CD4-positive, CD25-positive, alpha-beta regulatory T cell (primary cell): ENCODE measurements around the gene POM121L2. TPM values are rescaled to one million over a fixed set of nuclear protein-coding genes. Genes with fewer than 3 reads are reported as not detected.
"Not testable (repeated sequence)": the region's sequence is repeated elsewhere in the genome, so short reads cannot be mapped to it uniquely, and the experiment has no call there.

ENCODE experiments used
- ATAC-seq, 2 donors: fragments of 150-1000 bp; cut with Tn5 transposase; one replicate each; pipeline ENCODE4 v1.10.0; 2021; ENCODE audit warnings: low read depth in 2 of 2, moderate number of reproducible peaks in 2 of 2, moderate library complexity in 1 of 2
- DNase-seq, 3 donors: peaks; one replicate each; pipeline versions ENCODE4 v3.0.0 to v3.0.0-alpha.2; 2012 to 2022; ENCODE audit warnings: mixed read lengths in 1 of 3
- H3K27ac ChIP-seq: one replicate; pipeline ENCODE4 v1.7.0; 2013; ENCODE audit warnings: mild to moderate bottlenecking, low read length; ENCODE audit not compliant: insufficient read depth, poor library complexity, severe bottlenecking
- H3K27me3 ChIP-seq: one replicate; pipeline ENCODE4 v1.7.0; 2013; ENCODE audit warnings: low read length; ENCODE audit not compliant: control insufficient read depth, insufficient read depth
- H3K36me3 ChIP-seq: one replicate; pipeline ENCODE4 v1.7.0; 2013; ENCODE audit warnings: mild to moderate bottlenecking, low read length, moderate library complexity; ENCODE audit not compliant: control insufficient read depth, insufficient read depth
- H3K4me1 ChIP-seq: 2 replicates; pipeline ENCODE4 v1.7.0; 2013; ENCODE audit warnings: mild to moderate bottlenecking, low read length; ENCODE audit not compliant: insufficient read depth, control insufficient read depth, poor library complexity, severe bottlenecking
- H3K4me3 ChIP-seq: one replicate; pipeline ENCODE4 v1.7.0; 2013; ENCODE audit warnings: low read depth, mild to moderate bottlenecking, low read length, moderate library complexity
- H3K9me3 ChIP-seq, 2 experiments: 1 replicate in 1 of 2; 2 replicates in 1 of 2; pipeline ENCODE4 v1.7.0; 2013; ENCODE audit warnings: low read length in 2 of 2, mild to moderate bottlenecking in 1 of 2, moderate library complexity in 1 of 2; ENCODE audit not compliant: control insufficient read depth in 2 of 2
- H3K27ac Mint-ChIP-seq, 3 donors: one replicate each; pipeline ENCODE4 v1.8.0; 2020 to 2022; ENCODE audit warnings: mild to moderate bottlenecking in 3 of 3, mixed read lengths in 3 of 3, moderate library complexity in 2 of 3
- H3K27me3 Mint-ChIP-seq: one replicate; pipeline ENCODE4 v1.8.0; 2022; ENCODE audit warnings: mild to moderate bottlenecking, mixed read lengths
- H3K36me3 Mint-ChIP-seq: one replicate; pipeline ENCODE4 v1.8.0; 2020; ENCODE audit warnings: mixed read lengths
- H3K4me1 Mint-ChIP-seq, 4 donors: one replicate each; pipeline ENCODE4 v1.8.0; 2020 to 2022; ENCODE audit warnings: mixed read lengths in 4 of 4, mild to moderate bottlenecking in 1 of 4
- H3K4me3 Mint-ChIP-seq, 4 donors: one replicate each; pipeline ENCODE4 v1.8.0; 2020 to 2022; ENCODE audit warnings: mild to moderate bottlenecking in 4 of 4, mixed read lengths in 4 of 4, moderate library complexity in 3 of 4
- H3K9me3 Mint-ChIP-seq, 7 donors: one replicate each; pipeline ENCODE4 v1.8.0; 2020 to 2022; ENCODE audit warnings: mixed read lengths in 7 of 7, mild to moderate bottlenecking in 3 of 7, moderate library complexity in 2 of 7
- polyA plus RNA-seq, 4 donors: library from polyadenylated mRNA; unstranded; fragments of 300-500 nt; fragmentation: Illumina TruSeq; gene quantifications; one replicate each; pipeline ENCODE4 v1.2.3, GENCODE V29; 2021
- total RNA-seq: library from RNA; stranded (reverse); gene quantifications from one replicate; pipeline ENCODE4 v1.2.3, GENCODE V29; 2022

The POM121L2 gene
- total and polyA plus RNA-seq, 5 donors from 2014 or later: not detected

DNA sequence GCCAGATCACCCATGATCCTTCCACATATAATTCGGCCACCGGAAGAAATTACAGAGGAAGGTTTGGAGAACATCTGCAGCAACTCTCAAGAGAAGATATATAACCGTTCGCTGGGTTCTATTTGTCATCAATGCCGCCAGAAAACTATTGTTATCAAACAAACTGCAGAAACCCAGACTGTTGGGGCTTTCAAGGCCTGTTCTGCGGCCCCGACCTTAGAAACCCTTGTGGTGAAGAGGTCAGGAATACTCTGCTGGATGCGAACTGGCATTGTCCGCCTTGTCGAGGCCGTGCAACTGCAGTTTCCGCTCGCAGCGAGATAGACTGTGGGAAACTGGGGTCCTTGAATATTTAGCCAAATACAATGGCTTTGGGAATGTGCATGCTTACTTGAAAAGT is 43.3 kb downstream of the POM121L2 start:
- no peak overlapping the region for H3K4me3 Mint-ChIP-seq
- Histone ChIP-seq H3K4me1 (no peaks in the 10 kb centered on the region), H3K9me3 (no peaks in the 10 kb centered on the region), H3K36me3 (no peaks in the 10 kb centered on the region), H3K4me3 (no peak overlapping the region), H3K27ac (no peak overlapping the region), H3K27me3 (peaks cover 15% of the 10 kb centered on the region)
- H3K27ac Mint-ChIP-seq: no peak overlapping the region
- peaks cover 0 to 3% (median 1%) of the 10 kb centered on the region in 4 donors for H3K4me1 Mint-ChIP-seq
- H3K36me3 Mint-ChIP-seq: no peaks in the 10 kb centered on the region
- DNase-seq (no peak), ATAC-seq (no peak)
- peaks cover 0 to 3% (median 0%) of the 10 kb centered on the region in 7 donors for H3K9me3 Mint-ChIP-seq
- H3K27me3 Mint-ChIP-seq: peaks cover 54% of the 10 kb centered on the region

DNA sequence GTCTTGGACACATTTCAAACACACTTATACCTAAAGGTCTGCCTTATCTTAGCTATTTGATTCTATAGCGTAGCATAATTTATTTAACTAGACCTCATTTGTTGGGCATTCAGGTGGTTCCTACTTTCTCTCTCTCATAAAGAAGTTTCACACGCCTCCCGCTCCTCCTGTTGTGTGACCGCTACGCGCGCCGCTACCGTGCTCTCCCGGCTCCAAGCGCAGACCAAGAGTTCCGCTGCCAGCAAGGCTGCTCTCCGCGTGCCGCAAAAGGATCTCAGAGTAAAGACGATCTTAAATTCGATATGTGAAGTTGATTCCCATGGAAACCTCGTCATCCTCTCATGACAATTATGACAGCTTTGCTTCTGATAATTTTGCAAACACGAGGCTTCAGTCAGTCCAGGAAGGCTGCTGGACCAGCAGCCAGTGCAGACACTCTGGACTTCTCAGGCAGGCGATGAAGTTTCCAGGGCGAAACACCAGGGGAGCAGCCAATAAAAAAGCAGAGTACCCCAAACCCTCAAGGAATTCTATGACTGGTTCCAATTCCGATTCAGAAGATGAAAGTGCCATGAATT is 44.1 kb downstream of the POM121L2 start:
- no peak overlapping the region for H3K27ac Mint-ChIP-seq
- Histone ChIP-seq H3K9me3 (no peaks in the 10 kb centered on the region), H3K27ac (no peak overlapping the region), H3K4me3 (no peak overlapping the region), H3K4me1 (no peaks in the 10 kb centered on the region), H3K36me3 (no peaks in the 10 kb centered on the region), H3K27me3 (peaks cover 15% of the 10 kb centered on the region)
- H3K27me3 Mint-ChIP-seq: peaks cover 54% of the 10 kb centered on the region
- no peaks in the 10 kb centered on the region for H3K36me3 Mint-ChIP-seq
- DNase-seq (no peak), ATAC-seq (no peak)
- peaks cover 0 to 2% (median 0%) of the 10 kb centered on the region in 7 donors for H3K9me3 Mint-ChIP-seq
- H3K4me3 Mint-ChIP-seq: no peak overlapping the region
- H3K4me1 Mint-ChIP-seq: peaks cover 0 to 3% (median 1%) of the 10 kb centered on the region in 4 donors

DNA sequence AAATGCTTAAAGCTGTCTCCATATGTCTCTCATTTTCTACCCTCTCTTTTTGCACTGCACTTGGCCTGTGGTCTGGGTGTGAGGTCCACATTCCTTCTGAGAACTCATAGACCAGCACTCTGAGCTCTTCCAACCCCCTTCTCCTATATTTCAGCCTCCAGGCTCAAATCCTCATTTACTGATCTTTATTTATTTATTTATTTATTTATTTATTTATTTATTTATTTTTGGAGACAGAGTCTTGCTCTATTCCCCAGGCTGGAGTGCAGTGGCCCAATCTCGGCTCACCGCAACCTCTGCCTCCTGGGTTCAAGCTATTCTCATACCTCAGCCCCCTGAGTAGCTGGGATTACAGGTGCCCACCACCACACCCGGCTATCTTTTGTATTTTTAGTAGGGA is 45.1 kb downstream of the POM121L2 start:
- not testable (repeated sequence) for ATAC-seq, H3K36me3 ChIP-seq, H3K27ac Mint-ChIP-seq, H3K9me3 Mint-ChIP-seq, DNase-seq, H3K4me1 ChIP-seq, H3K36me3 Mint-ChIP-seq, H3K4me3 ChIP-seq, H3K9me3 ChIP-seq, H3K4me1 Mint-ChIP-seq, H3K4me3 Mint-ChIP-seq, H3K27ac ChIP-seq
- peaks cover 19% of the 10 kb centered on the region for H3K27me3 ChIP-seq
- H3K27me3 Mint-ChIP-seq: peaks cover 55% of the 10 kb centered on the region

DNA sequence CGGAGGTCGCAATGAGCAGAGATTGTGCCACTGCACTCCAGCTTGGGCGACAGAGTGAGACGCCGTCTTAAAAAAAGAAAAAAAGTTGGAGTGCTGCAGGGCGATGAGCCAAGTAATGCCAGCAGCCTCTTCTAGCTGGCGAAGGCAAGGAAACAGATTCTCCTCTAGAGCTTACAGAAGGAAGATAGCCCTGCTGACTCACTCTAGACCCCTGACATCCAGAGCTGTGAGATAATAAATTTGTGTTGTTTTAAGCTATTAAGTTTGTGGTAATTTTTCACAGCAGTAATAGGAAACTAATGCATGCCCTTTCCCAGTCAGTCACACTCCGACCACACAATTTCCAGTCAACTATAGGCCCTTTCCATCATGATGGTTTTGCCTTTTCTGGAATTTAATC is 48.2 kb downstream of the POM121L2 start:
- no peaks in the 10 kb centered on the region for H3K36me3 Mint-ChIP-seq

DNA sequence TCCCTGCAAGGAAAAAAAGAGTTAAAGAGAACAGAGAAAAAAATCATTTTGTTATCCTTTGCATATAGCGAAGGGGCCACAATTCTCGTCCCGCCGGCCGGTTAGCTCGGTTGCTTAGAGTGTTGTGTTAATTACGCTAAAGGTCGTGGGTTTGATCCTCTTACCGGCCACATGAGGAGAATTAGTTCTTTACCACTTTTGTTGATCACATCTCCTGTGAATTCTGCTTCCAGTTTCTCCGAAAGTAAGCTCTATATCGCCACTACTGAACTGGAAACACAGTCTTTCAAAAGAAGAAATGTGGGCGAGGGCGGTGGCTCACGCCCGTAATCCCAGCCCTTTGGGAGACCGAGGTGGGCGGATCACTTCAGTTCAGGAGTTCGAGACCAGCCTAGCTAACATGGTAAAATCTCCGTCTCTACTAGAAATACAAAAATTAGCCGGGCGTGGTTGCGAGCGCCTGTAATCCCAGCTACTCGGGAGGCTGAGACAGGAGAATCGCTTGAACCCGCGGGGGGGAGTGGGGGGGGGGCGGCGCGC is 51.2 kb downstream of the POM121L2 start:
- DNase-seq (no peak), ATAC-seq (no peak)
- Mint-ChIP-seq H3K27me3 (peaks cover 61% of the 10 kb centered on the region), H3K36me3 (no peaks in the 10 kb centered on the region), H3K4me3 (no peak overlapping the region), H3K9me3 (peaks cover 0 to 5% (median 0%) of the 10 kb centered on the region in 7 donors), H3K27ac (no peak overlapping the region), H3K4me1 (no peaks in the 10 kb centered on the region)
- no peak overlapping the region for H3K27ac ChIP-seq
- no peaks in the 10 kb centered on the region for H3K4me1 ChIP-seq
- no peak overlapping the region for H3K4me3 ChIP-seq
- H3K9me3 ChIP-seq: peaks cover 0 to 6% of the 10 kb centered on the region in 2 experiments
- no peaks in the 10 kb centered on the region for H3K36me3 ChIP-seq
- H3K27me3 ChIP-seq: peaks cover 15% of the 10 kb centered on the region

More for the DNA sequence above, 48.2 kb downstream of the POM121L2 start:
- no peak overlapping the region for H3K4me3 ChIP-seq
- H3K27me3 ChIP-seq: peaks cover 22% of the 10 kb centered on the region
- no peak overlapping the region for H3K27ac Mint-ChIP-seq
- no peak overlapping the region for H3K4me3 Mint-ChIP-seq
- peaks cover 0 to 4% (median 0%) of the 10 kb centered on the region in 7 donors for H3K9me3 Mint-ChIP-seq
- H3K27ac ChIP-seq: no peak overlapping the region
- no peak for DNase-seq
- H3K9me3 ChIP-seq: peaks cover 0 to 3% of the 10 kb centered on the region in 2 experiments
- H3K4me1 ChIP-seq: no peaks in the 10 kb centered on the region
- peaks cover 0 to 3% (median 1%) of the 10 kb centered on the region in 4 donors for H3K4me1 Mint-ChIP-seq
- H3K27me3 Mint-ChIP-seq: peaks cover 66% of the 10 kb centered on the region
- H3K36me3 ChIP-seq: no peaks in the 10 kb centered on the region
- ATAC-seq: no peak

DNA sequence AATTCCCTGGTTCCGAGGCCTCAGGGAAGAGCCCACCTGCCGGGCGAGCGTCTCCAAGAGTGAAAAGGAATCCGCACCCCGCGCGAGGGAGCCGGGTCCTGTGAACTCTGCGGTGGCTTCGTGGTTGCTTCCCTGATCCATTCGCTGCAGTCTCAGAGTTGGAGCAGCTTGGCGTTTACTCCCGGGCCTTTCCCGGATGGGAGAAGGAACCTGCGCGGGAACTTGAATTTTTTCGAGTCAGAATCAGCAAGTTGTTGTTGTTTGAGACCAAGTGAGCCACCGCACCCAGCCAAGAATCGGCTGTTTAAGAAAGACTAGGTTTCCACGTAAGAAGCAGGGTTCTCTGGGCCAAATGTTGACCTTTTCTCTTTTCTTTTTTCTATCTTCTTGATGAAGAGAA is 51.7 kb downstream of the POM121L2 start:
- Histone ChIP-seq H3K27ac (no peak overlapping the region), H3K36me3 (no peaks in the 10 kb centered on the region), H3K27me3 (peaks cover 17% of the 10 kb centered on the region), H3K4me3 (no peak overlapping the region), H3K4me1 (no peaks in the 10 kb centered on the region), H3K9me3 (peaks cover 0 to 6% of the 10 kb centered on the region in 2 experiments)
- Mint-ChIP-seq H3K36me3 (no peaks in the 10 kb centered on the region), H3K4me1 (no peaks in the 10 kb centered on the region), H3K27me3 (peaks cover 60% of the 10 kb centered on the region), H3K4me3 (no peak overlapping the region), H3K9me3 (peaks cover 0 to 6% (median 0%) of the 10 kb centered on the region in 7 donors), H3K27ac (no peak overlapping the region)
- no peak for DNase-seq
- no peak for ATAC-seq

Other genes starting within 250 kb of the POM121L2 start
- 0.49 TPM for gene PRSS16, start 64.6 kb downstream of the POM121L2 start, total RNA-seq
- gene PRSS16, start 64.6 kb downstream of the POM121L2 start, polyA plus RNA-seq: 1 to 10 TPM in 1 of 4 donors, under 1 TPM in 3; 0.19 to 1.7 (median 0.49) TPM
- 1.0 TPM for gene ZNF391, start 76.5 kb upstream of the POM121L2 start, total RNA-seq
- 1 to 10 TPM in 3 of 4 donors, not detected in 1; 1.5 to 1.7 (median 1.5) TPM for gene ZNF391, start 76.5 kb upstream of the POM121L2 start, polyA plus RNA-seq
- 14.9 TPM for gene ZNF184, start 160.8 kb upstream of the POM121L2 start, total RNA-seq
- gene ZNF184, start 160.8 kb upstream of the POM121L2 start, polyA plus RNA-seq: 10 to 100 TPM in 1 of 4 donors, 1 to 10 TPM in 3; 6.1 to 13.1 (median 7.7) TPM